LNCaP clone FGC (cell line): ENCODE results near the gene CAD.
"Not testable (repeated sequence)": the region's sequence is repeated elsewhere in the genome, so short reads cannot be mapped to it uniquely, and the experiment has no call there.

Experiments used
- DNase-seq: peaks from one replicate; pipeline ENCODE4 v3.0.0-alpha.2; 2011; ENCODE audit warnings: low read depth
- H3K4me3 ChIP-seq: 2 replicates; pipeline ENCODE4 v1.5.1; 2011; ENCODE audit warnings: mild to moderate bottlenecking, low read depth, low read length, control low read depth
- TF ChIP-seq, protein P1 (sequence below): IDR thresholded peaks from 2 replicates; pipeline ENCODE4 v1.5.1; 2012; ENCODE audit warnings: mild to moderate bottlenecking; ENCODE audit not compliant: control insufficient read depth, insufficient read depth; ENCODE audit errors: extremely low read depth

CAD gene

DNA sequence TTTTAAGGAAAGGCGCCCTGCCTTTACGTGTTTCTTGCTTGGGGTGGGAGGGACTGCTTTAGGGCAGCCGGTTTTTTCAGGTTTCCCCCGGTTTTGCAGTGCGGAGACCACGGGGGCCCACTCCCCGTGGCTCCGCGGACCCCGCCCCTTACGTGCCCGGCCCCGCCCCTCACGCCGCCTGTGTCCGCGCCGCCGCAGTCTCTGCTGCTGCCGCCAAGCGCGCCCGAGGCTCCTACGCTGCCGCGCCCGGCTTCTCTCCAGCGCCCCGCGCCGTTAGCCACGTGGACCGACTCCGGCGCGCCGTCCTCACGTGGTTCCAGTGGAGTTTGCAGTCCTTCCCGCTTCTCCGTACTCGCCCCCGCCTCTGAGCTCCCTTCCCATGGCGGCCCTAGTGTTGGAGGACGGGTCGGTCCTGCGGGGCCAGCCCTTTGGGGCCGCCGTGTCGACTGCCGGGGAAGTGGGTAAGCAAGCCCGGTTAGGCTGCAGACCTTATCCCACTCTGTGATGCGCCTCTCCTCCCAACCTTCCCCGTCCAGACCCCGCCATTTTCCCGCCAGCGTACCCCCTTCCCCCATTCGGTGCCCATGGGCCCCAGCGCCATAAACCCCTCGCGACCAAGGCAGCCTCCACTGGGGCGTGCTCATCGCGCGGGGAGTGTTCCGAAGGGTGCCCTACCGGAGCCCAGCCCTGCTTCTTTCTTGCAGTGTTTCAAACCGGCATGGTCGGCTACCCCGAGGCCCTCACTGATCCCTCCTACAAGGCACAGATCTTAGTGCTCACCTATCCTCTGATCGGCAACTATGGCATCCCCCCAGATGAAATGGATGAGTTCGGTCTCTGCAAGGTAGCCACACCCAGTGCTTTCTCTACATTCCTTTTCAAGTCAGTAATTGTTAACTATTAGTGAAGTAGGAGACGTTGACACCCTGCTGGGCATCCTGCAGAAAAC lies at the start of gene CAD:
Gene CAD, plus strand, starts transcription at position 197 of the 949 bp plus-strand sequence. Its CDS starts 183 bp downstream, at position 380.
- DNase-seq, result peak; percentile 46
- H3K4me3 ChIP-seq, result peak within 1 kb of the TSS; percentile 60
- TF ChIP-seq, protein P1, sequence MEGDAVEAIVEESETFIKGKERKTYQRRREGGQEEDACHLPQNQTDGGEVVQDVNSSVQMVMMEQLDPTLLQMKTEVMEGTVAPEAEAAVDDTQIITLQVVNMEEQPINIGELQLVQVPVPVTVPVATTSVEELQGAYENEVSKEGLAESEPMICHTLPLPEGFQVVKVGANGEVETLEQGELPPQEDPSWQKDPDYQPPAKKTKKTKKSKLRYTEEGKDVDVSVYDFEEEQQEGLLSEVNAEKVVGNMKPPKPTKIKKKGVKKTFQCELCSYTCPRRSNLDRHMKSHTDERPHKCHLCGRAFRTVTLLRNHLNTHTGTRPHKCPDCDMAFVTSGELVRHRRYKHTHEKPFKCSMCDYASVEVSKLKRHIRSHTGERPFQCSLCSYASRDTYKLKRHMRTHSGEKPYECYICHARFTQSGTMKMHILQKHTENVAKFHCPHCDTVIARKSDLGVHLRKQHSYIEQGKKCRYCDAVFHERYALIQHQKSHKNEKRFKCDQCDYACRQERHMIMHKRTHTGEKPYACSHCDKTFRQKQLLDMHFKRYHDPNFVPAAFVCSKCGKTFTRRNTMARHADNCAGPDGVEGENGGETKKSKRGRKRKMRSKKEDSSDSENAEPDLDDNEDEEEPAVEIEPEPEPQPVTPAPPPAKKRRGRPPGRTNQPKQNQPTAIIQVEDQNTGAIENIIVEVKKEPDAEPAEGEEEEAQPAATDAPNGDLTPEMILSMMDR, result peak; percentile 28

DNA sequence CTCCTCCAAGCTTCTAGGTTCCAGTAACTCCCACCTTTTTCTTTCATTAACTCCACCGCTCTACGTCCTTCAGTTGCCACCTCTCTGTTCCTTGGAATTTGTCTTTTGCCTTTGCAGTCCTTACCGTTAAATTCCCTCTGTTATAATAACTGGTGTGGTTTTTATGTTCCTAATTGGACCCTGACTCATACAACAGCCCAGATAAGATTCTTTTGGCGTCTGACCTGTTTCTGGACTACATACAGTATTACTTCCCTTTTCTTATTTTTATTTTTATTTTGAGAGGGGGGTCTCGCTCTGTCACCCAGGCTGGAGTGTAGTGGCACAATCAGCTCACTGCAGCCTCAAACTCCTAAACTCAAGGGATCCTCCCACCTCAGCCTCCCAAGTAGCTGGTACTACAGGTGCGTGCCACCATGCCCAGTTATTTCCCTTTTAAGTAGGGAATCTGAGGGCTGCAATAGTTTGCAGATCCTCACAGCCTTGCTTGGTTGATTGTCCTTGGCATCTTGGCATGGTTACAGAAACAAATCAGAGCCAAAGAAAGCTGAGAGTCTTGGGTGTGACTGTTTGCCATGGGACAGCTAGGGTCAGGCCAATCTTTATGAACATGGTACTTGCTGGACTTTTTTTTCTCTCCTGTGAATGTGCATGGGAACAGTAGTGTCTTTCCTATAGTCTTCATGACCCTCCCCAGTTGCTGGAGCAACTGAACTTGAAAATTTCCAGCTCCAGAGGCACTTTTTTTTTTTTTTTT lies 46.4 kb upstream of the CAD start:
- DNase-seq, result no peak
- TF ChIP-seq, protein P1, result no peak
- no peak overlapping the region for H3K4me3 ChIP-seq

DNA sequence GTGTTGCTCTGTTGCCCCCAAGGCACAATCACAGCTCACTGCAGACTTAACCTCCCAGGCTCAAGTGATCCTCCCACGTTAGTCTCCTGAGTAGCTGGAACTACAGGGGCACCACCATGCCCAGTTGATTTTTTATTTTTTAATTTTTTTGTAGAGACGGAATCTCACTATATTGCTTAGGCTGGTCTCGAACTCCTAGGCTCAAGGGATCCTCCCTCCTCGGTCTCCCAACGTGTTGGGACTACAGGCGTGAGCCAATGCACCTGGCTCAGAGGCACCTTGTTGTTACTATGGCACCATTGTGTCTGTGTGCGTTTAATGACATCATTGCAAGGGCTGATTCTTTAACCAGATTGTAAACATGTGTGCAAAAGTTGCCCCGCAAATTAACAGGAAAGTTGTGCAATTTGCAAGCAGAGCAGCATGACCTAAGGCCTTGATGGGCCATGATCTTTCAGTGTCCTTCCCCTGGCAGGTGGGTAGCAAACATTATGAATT lies 45.8 kb upstream of the CAD start:
- no peak for DNase-seq
- TF ChIP-seq, protein P1, result no peak

DNA sequence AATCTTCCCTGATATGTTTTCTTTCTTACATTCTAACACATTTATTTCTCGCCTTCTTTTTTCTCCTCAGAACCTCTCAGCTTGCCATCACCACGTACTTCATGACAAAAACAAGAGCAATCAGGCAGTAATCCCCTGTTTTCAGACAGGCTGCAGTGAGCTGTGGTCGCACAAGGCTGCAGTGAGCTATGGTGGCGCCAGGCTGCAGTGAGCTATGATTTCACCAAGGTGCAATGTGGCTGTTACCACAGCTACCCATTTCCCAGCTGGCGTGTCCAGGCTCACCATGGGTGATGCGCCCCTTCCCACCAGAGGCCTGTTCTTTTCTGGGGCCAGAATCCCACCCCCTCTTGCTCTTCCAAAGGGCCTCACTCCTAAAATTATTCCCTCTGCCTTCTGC lies 42.5 kb upstream of the CAD start:
- no peak overlapping the region for H3K4me3 ChIP-seq
- TF ChIP-seq, protein P1, result no peak
- no peak for DNase-seq

More for the DNA sequence above, 45.8 kb upstream of the CAD start:
- H3K4me3 ChIP-seq, result no peak overlapping the region

DNA sequence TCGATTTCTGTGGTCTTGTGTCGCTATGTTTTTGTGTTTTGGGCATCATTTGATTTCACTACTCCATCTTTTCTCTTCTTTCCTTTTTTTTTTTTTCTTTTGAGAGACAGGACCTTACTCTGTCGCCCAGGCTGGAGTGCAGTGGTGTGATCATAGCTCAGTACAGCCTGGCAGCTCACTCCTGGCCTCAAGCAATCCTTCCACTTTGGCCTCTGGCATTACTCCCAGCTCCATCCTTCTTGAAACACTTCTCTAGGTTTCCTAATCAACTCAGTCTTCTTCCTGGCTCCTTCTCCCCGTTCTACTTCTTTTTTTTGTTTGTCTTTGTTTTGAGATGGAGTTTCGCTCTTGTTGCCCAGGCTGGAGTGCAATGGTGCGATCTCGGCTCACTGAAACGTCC lies 41.8 kb upstream of the CAD start:
- H3K4me3 ChIP-seq, result no peak overlapping the region
- DNase-seq, result no peak
- TF ChIP-seq, protein P1, result no peak

DNA sequence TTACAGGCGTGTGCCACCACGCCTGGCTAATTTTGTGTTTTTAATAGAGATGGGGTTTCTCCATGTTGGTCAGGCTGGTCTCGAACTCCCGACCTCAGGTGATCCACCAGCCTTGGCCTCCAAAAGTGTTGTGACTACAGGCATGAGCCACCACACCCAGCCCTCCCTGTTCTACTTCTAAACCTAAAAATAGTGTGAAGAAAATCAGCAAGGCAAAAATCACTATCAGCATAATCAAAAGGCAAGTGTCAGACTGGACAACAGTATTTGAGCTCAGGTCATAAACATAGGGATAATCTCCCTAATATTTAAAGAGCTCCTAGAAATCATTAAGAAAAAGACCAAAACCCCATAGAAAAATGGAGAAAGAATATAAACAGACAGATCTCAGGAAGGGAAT lies 41.4 kb upstream of the CAD start:
- not testable (repeated sequence) for H3K4me3 ChIP-seq, DNase-seq

DNA sequence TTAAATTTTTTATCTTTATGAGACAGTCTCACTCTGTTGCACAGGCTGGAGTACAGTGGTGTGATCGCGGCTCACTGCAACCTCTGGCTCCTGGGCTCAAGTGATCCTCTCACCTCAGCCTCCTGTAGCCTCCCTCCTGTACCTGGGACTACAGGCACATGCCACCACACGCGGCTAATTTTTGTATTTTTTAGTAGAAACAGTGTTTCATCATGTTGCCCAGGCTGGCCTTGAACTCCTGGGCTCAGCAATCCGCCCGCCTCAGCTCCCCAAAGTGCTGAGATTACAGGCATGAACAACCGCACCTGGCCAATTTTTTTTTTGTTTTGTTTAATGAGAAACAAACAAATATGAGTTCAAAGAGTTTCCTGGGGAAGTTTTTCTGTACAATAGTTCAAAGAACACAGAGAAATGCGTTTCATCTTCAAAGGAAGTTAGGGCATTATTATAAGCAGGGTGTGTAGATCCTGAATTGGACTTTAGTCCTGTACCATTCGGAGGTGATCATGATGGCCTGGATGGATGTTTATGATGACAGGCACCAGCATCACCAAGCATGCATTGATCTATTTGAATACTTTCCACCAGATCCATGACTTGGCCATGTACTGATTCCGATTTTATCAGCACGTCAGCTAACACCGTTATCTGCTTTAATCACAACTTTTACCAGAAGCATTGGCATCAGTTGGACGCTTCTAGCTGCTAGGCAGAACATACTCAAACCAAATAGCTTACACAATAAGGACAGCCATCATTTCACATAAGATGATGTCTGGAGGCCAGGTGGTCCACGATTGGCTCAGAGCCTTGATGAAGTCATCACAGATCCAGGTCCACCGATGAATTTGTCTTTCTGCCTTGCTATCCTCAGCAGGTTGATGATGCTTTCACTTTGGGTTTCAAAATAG lies 39.5 kb upstream of the CAD start:
- DNase-seq, result no peak
- no peak overlapping the region for H3K4me3 ChIP-seq
- TF ChIP-seq, protein P1, result no peak
